Omental fat pad (tissue), 4 donors: ENCODE results near the gene SLC36A3. TPM values are rescaled to one million over a fixed set of nuclear protein-coding genes. Genes with fewer than 3 reads are reported as not detected.

Experiments
- ATAC-seq: fragments of 150-250 bp; one replicate; pipeline ENCODE4 v1.9.1; 2016; ENCODE audit warnings: mild to moderate bottlenecking, moderate library complexity; ENCODE audit not compliant: low FRiP score
- DNase-seq: peaks from one replicate; pipeline ENCODE4 v3.0.0-alpha.2; 2019; ENCODE audit warnings: low spot score
- total RNA-seq, 4 donors: library from RNA; depleted of rRNA; stranded (reverse); fragments of >200 nt; gene quantifications; one replicate each; pipeline ENCODE4 v1.1.0, GENCODE V29; 2016
- TF ChIP-seq, protein P1 (sequence below), 3 donors: fragments of 450-650 bp; IDR thresholded peaks; one replicate each; pipeline ENCODE4 v1.5.1; 2016 to 2017; ENCODE audit warnings: antibody characterized with exemption in 3 of 3, mild to moderate bottlenecking in 3 of 3, moderate library complexity in 2 of 3

SLC36A3 gene
- total RNA-seq, 4 donors from 2014 or later: not detected

GRCh38 chr5:151340004-151340403 lies 36.4 kb upstream of the SLC36A3 start:
- TF ChIP-seq, protein P1, sequence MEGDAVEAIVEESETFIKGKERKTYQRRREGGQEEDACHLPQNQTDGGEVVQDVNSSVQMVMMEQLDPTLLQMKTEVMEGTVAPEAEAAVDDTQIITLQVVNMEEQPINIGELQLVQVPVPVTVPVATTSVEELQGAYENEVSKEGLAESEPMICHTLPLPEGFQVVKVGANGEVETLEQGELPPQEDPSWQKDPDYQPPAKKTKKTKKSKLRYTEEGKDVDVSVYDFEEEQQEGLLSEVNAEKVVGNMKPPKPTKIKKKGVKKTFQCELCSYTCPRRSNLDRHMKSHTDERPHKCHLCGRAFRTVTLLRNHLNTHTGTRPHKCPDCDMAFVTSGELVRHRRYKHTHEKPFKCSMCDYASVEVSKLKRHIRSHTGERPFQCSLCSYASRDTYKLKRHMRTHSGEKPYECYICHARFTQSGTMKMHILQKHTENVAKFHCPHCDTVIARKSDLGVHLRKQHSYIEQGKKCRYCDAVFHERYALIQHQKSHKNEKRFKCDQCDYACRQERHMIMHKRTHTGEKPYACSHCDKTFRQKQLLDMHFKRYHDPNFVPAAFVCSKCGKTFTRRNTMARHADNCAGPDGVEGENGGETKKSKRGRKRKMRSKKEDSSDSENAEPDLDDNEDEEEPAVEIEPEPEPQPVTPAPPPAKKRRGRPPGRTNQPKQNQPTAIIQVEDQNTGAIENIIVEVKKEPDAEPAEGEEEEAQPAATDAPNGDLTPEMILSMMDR (IDR thresholded peaks at IDR 0.05): no peak

GRCh38 chr5:151338734-151339133 lies 35.2 kb upstream of the SLC36A3 start:
- DNase-seq (no peak), ATAC-seq (no peak)

More at GRCh38 chr5:151340004-151340403, 36.4 kb upstream of the SLC36A3 start:
- DNase-seq: no peak
- ATAC-seq: no peak

GRCh38 chr5:151332857-151333256 lies 29.3 kb upstream of the SLC36A3 start:
- no peak for DNase-seq
- TF ChIP-seq, protein P1 (IDR thresholded peaks at IDR 0.05): no peak
- no peak for ATAC-seq

More at GRCh38 chr5:151338734-151339133, 35.2 kb upstream of the SLC36A3 start:
- TF ChIP-seq, protein P1 (IDR thresholded peaks at IDR 0.05): no peak

GRCh38 chr5:151328734-151329133 lies 25.2 kb upstream of the SLC36A3 start:
- ATAC-seq (no peak), DNase-seq (no peak)
- TF ChIP-seq, protein P1 (IDR thresholded peaks at IDR 0.05): no peak

- ATAC-seq (no peak), DNase-seq (no peak)
- TF ChIP-seq, protein P1 (IDR thresholded peaks at IDR 0.05): no peak
Observed at GRCh38 chr5:151327585-151327984, 24.0 kb upstream of the SLC36A3 start.

DNA sequence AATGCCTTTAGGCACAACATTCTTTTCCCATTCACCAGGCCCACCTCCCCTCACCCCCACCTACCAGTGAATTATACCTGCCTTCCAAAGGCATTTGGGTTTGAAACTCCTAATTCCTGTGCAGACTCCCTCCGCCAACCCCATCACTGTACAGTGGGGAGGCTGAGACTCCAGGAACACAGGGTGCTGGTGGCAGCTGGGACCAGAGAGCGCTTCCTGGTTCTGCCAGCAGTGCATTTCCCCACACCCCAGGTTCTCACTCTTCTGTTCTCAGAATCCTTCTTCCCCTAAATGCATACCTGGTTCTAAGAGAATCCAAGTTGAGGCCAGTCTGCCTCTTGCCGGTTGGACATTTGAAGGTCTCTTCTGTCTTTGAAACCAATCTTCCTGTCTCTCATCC lies 22.7 kb upstream of the SLC36A3 start:
- TF ChIP-seq, protein P1 (IDR thresholded peaks at IDR 0.05): no peak
- ATAC-seq: no peak
- no peak for DNase-seq

- no peak for ATAC-seq
- no peak for DNase-seq
- TF ChIP-seq, protein P1 (IDR thresholded peaks at IDR 0.05): no peak
Observed at GRCh38 chr5:151320481-151320880, 16.9 kb upstream of the SLC36A3 start.
